Stimulated activated CD8-positive, alpha-beta memory T cell treated with anti-CD3 and anti-CD28 coated beads, Interleukin-15, amount 100 ng/mL, for 48 hours (primary cell): Measurements from ENCODE around the gene OR4Q2.
"Not testable (repeated sequence)": the region's sequence is repeated elsewhere in the genome, so short reads cannot be mapped to it uniquely, and the experiment has no call there.

Experiments used
- DNase-seq, 2 donors: peaks; one replicate each; pipeline ENCODE4 v3.0.0-alpha.2; 2020; ENCODE audit warnings: low read depth in 2 of 2

OR4Q2 gene

DNA sequence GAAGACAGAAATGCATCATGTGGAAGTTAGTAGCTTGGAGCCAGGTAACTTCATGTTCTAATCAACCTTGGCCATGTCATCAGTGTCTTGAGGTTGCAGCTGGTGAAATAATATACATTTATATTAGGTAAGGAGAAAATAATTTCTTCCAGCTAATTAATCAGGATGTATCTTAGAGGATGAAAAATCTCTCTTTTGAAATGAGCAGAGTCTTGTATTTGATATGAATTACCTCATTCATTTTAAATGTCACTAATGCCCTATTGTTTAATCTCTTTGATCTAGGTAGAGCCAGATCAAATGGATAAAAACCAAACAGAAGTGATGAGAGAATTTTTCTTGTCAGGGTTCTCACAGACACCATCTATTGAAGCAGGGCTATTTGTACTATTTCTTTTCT, at the start of gene OR4Q2:
OR4Q2 (plus strand) TSS at position 301 of the 400 bp plus-strand sequence.
- DNase-seq: no peak

DNA sequence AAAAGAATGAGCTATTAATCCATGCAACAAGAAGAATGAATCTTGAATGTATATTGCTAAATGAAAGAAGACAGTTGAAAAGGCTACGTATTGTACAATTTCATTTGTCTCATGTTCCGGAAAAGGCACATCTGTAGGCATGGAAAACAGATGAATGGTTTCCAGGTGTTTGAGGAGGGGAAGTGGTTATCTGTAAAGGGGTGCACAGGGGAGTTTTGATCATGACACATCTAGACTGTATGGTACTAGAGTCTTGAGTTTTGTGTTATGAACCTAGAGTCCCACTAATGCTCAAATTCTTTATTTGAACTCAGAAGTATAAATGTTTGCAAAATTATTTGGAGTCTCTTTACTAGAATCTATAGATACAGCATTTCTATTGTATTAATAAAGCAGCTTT, 32.2 kb upstream of the OR4Q2 start:
- not testable (repeated sequence) for DNase-seq

DNA sequence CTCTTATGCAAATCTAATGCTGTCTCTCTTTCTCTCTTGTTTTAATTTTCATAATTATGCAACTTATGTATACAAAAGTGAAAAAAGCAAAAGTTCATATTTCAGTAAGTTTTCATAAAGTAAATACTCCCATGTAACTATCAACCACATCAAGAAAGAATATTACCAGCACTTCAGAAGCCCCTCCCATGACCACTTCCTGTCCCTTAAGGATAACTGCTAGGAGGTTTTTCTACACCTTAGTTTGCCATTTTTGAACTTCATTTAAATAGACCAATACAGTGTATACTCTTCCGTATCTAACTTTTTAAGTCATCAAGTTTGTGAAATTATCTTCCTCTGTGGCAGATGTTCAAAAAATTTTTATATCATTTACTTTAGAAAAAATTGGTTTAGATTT, 27.1 kb upstream of the OR4Q2 start:
- no peak for DNase-seq

DNA sequence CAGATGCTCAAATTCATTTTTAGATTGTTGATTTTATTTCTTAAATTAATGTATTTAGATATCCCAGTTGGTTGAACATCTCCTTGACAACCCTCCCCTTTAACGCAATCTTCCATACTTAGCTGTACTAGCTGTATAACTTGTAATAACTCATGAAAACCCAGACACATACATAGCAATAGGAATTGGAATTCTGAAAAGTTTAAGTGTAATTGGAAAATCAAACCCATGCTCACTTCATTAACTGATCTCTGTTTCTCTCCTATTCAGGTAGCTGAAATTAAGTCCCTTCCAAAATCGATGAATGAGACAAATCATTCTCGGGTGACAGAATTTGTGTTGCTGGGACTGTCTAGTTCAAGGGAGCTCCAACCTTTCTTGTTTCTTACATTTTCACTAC, 26.7 kb upstream of the OR4Q2 start, which contains the start of gene OR4K15:
OR4K15 (plus strand) TSS at position 301 of the 400 bp plus-strand sequence; CDS start at position 301, 0 bp downstream.
- no peak for DNase-seq

DNA sequence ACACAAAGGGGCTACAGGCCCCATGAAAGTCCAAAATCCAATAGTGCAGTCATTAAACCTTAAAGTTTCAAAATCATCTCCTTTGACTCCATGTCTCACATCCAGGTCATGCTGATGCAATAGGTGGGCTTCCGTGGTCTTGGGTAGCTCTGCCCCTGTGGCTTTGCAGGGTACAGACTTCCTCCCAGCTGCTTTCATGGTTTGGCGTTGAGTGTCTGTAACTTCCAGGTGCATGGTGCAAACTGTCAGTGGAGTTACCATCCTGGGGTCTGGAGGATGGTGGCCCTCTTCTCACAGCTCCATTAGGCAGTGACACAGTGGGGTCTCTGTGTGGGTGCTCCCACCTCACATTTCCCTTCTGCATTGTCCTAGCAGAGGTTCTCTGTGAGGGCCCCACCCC, 8.5 kb upstream of the OR4Q2 start:
- DNase-seq: no peak

DNA sequence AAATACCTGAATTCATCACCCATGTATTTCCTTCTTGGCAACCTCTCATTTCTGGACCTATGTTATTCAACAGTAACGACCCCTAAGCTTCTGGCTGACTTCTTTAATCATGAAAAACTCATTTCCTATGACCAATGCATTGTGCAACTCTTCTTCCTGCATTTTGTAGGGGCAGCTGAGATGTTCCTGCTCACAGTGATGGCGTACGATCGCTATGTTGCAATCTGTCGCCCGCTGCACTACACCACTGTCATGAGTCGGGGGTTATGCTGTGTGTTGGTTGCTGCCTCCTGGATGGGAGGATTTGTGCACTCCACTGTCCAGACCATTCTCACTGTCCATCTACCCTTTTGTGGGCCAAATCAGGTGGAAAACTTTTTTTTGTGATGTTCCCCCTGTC, 356 bp downstream of the OR4Q2 start:
- no peak for DNase-seq

DNA sequence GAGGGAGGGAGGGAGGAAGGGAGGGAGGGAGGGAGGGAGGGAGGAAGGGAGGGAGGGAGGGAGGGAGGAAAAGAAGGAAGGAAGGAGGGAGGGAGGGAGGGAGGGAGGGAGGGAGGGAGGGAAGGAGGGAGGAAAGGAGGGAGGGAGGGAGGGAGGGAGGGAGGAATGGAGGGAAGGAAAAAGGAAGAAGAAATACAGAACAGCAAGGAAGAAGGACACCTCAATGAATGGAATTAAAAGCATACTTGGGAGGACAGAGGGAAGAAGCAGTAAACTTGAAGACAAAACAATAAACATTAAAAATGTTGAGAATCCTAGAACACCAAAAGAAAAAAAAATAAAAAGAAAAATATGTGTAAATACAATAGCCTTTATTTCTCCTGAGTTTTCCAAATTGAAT, 6.2 kb downstream of the OR4Q2 start:
- no peak for DNase-seq

DNA sequence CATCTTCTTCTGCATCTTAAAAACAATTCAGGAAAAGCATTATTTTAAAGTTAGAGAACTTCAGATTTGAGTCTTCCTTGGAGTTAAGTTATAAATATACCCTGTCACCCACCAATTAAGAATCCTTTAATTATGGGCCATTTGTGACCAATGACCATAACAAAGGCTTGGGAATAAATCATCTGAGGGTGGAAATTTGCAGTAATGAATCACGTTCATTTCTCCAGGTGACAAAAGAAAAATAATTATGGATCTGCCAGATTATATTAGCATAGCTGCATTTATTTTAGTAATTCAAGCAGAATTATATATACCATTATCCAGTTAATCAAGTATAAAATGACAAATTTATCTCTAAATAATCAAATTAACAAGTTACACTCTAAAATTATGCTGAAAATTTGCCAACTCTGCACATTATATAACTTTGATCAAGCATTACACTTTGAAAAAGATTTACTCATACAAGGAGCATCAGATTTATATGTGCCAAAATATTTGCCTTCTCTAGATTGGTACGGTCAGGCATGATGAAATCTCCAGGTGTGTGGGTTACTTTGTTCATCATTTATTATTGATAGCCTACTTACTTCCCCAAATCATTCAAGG, 17.4 kb downstream of the OR4Q2 start, which contains the start of gene OR4K14:
OR4K14 (minus strand) TSS at position 51 of the 609 bp plus-strand sequence. CDS start 4,114 bp downstream, outside the sequence.
- no peak for DNase-seq

DNA sequence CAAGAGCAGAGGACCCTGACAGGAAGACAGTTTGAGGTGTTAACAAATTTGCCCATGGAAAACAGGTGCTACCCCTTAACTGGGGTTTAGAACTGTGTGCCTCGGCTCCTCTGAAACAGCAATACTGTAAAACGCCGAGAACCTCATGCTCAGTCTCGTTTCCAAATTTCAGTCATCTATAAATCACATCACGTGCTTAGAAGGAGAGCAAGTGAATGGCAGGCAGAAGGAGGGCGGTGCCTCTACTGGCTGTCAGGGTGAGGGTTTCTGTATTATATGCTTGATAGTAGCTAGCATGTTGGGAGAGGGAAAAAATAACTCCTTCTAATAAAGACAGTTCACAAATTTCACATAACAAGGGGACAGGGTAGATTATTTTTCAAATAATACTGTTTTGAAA, 29.1 kb downstream of the OR4Q2 start:
- no peak for DNase-seq

DNA sequence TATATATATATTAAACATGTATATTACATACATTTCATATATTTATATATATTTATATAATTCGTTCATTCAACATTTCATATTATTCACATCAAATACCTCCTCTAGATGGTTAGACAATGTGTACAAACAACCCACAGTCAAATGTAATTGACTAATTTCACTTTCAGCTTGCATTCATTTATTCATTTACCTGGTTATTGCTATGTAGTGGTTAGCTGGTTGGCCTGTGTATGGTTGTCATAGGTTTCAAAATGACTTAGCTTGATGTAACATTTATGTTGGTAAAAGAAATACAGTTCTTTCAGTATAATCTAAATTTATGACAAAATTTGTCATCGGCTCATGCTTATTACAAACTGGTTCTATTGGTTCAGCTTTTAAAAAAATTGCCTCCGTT, 33.5 kb downstream of the OR4Q2 start:
- DNase-seq: no peak

DNA sequence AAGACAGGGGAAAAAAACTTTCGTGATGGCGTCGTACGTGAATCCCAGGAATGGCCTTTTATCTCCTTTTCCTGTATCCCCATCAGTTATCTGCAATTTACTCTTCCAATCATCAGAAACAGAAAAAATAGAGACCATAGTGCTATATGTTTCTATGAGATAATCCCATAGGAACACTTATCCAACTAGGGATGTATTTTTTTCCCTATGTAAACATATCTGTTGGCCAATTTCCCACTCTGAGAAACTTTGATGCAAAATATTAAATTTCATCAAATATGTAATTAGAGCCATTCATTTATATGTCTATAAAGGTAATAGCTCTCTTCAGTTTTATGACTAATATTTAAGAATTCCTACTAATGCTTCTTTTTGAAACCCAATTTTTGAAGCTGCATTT, 34.0 kb downstream of the OR4Q2 start, which contains the start of gene OR4K13:
OR4K13 (minus strand) TSS at position 101 of the 400 bp plus-strand sequence. CDS start 1,280 bp downstream, outside the sequence.
- DNase-seq: no peak

DNA sequence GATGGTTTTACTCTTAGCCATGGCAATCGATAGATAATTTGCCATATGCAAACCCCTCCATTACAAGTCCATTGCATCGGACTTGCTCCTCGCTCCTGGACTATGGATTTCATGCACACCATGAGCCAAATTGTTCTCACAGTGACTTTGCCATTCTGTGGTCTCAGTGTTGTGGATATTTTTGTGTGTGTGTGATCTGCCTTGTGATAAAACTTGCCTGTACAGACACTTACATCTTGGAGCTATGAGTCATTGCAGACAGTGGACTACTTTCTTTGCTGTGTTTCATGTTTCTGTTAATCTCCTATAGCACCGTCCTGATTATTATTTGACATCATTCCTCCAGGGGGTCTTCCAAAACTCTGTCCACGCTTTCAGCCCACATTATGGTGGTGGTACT, 42.3 kb downstream of the OR4Q2 start:
- DNase-seq: no peak

DNA sequence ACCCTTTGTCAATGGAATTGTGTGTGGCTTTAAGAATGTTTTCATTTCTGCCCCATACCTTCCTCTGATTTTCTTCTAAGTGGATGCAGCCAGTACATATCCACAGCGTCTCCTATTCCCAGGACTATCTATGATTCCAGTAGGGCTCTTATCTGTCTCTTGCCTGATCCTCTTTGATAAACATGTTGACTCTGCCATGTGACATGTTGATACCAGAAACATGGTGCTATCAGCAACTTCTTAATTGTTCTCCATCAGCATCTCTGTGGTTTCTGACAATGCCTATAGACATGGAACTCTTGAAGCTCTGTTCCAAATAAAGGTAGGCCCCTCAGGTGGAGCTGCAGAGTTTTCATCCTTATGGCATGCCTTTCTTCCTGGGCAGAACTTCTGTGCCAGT, 46.2 kb downstream of the OR4Q2 start:
- DNase-seq: no peak
